H1 (cell line): ENCODE data around the gene LLGL2. TPM values are rescaled to one million over a fixed set of nuclear protein-coding genes. Genes with fewer than 3 reads are reported as not detected.

Experiments
- CTCF ChIA-PET: fragments of 300-600 bp; sonication (Branson Sonifier 250); formaldehyde crosslinking; loops from one replicate; lab custom pipeline; 2021; ENCODE audit not compliant: partially characterized antibody; lab: Charles Lee
- POLR2A ChIA-PET: fragments of 300-600 bp; sonication (Branson Sonifier 250); formaldehyde crosslinking; loops from one replicate; lab custom pipeline; 2021; ENCODE audit warnings: inconsistent platforms; ENCODE audit not compliant: partially characterized antibody; lab: Charles Lee
- DNase-seq, 2 experiments: peaks; one replicate each; pipeline versions ENCODE4 v3.0.0 to v3.0.0-alpha.2; 2010 to 2022; ENCODE audit warnings: low spot score in 2 of 2, low read depth in 1 of 2, mixed read lengths in 1 of 2
- FAIRE-seq: peaks from 2 replicates; lab custom pipeline; 2011; peaks lifted over from hg19 to GRCh38; lab: Jason Lieb, UNC
- H2AFZ ChIP-seq: 2 replicates; pipeline ENCODE4 v1.8.1; 2012; ENCODE audit warnings: low read length, inconsistent platforms
- H2AK5ac ChIP-seq: 2 replicates; pipeline ENCODE4 v1.6.1; 2013; ENCODE audit warnings: low read depth, low read length
- H2BK120ac ChIP-seq: replicated peaks from 2 replicates; pipeline ENCODE3; 2013; ENCODE audit warnings: low read depth, low read length, inconsistent platforms
- H2BK12ac ChIP-seq: 2 replicates; pipeline ENCODE4 v1.6.1; 2013; ENCODE audit warnings: low read depth, low read length
- H2BK15ac ChIP-seq: 2 replicates; pipeline ENCODE4 v1.6.1; 2013; ENCODE audit warnings: low read length
- H2BK20ac ChIP-seq: 2 replicates; pipeline ENCODE4 v1.6.1; 2013; ENCODE audit warnings: low read length
- H2BK5ac ChIP-seq: 2 replicates; pipeline ENCODE4 v1.6.1; 2013; ENCODE audit warnings: low read depth, low read length
- H3K14ac ChIP-seq: 2 replicates; pipeline ENCODE4 v1.6.1; 2013; ENCODE audit warnings: inconsistent platforms; ENCODE audit not compliant: insufficient read length
- H3K18ac ChIP-seq: 2 replicates; pipeline ENCODE4 v1.6.1; 2013; ENCODE audit warnings: low read length; ENCODE audit errors: extremely low read depth
- H3K23ac ChIP-seq: 2 replicates; pipeline ENCODE4 v1.6.1; 2013; ENCODE audit warnings: inconsistent platforms; ENCODE audit not compliant: insufficient read length
- H3K23me2 ChIP-seq: 2 replicates; pipeline ENCODE4 v1.6.1; 2013; ENCODE audit warnings: low read depth, low read length
- H3K27ac ChIP-seq: 2 replicates; pipeline ENCODE4 v1.6.1; 2011; ENCODE audit warnings: low read depth, low read length, inconsistent platforms
- H3K27me3 ChIP-seq, 4 experiments: replicated peaks in 1 of 4; 1 replicate in 1 of 4; 2 replicates in 3 of 4; pipeline versions ENCODE4 v1.6.1 to v1.8.1; 2011 to 2013; ENCODE audit warnings: low read length in 3 of 4, mild to moderate bottlenecking in 3 of 4, inconsistent platforms in 2 of 4, mixed read lengths in 2 of 4, moderate library complexity in 1 of 4; ENCODE audit not compliant: control insufficient read depth in 3 of 4, insufficient read depth in 3 of 4; ENCODE audit errors: extremely low read depth in 1 of 4
- H3K36me3 ChIP-seq, 4 experiments: 2 replicates each; pipeline versions ENCODE4 v1.6.1 to v1.8.1; 2011 to 2013; ENCODE audit warnings: mild to moderate bottlenecking in 4 of 4, low read length in 3 of 4, moderate library complexity in 2 of 4, control low read depth in 1 of 4, inconsistent platforms in 1 of 4; ENCODE audit not compliant: insufficient read depth in 4 of 4, control insufficient read depth in 2 of 4
- H3K4ac ChIP-seq: replicated peaks from 2 replicates; pipeline ENCODE3; 2013; ENCODE audit warnings: low read length, low read depth, mixed read lengths, inconsistent platforms; ENCODE audit not compliant: insufficient read length
- H3K4me1 ChIP-seq, 4 experiments: replicated peaks in 1 of 4; 1 replicate in 1 of 4; 2 replicates in 3 of 4; pipeline versions ENCODE4 v1.6.1 to v1.8.1; 2011 to 2013; ENCODE audit warnings: low read length in 3 of 4, inconsistent platforms in 2 of 4, mixed read lengths in 1 of 4; ENCODE audit not compliant: insufficient read depth in 4 of 4, control insufficient read depth in 3 of 4
- H3K4me2 ChIP-seq, 2 experiments: 2 replicates each; pipeline versions ENCODE4 v1.6.1 to v1.8.1; 2011 to 2013; ENCODE audit warnings: low read depth in 2 of 2, low read length in 2 of 2, control low read depth in 1 of 2, inconsistent platforms in 1 of 2, mild to moderate bottlenecking in 1 of 2; ENCODE audit not compliant: insufficient read depth in 1 of 2
- H3K4me3 ChIP-seq, 4 experiments: fragments of 200-600, 300-600 bp in 1 of 4; sonication (generic), shearing (Covaris generic), sonication (Bioruptor Twin) in 1 of 4; 2 replicates each; pipeline versions ENCODE4 v1.5.1 to v1.8.1; 2011 to 2016; ENCODE audit warnings: low read length in 4 of 4, low read depth in 3 of 4, control low read depth in 2 of 4, inconsistent platforms in 2 of 4, mild to moderate bottlenecking in 2 of 4, mixed read lengths in 1 of 4, moderate library complexity in 1 of 4; ENCODE audit not compliant: insufficient read depth in 2 of 4; ENCODE audit errors: extremely low read depth in 1 of 4
- H3K56ac ChIP-seq: replicated peaks from 2 replicates; pipeline ENCODE3; 2013; ENCODE audit warnings: low read depth, mild to moderate bottlenecking, mixed read lengths, low read length, inconsistent platforms; ENCODE audit not compliant: insufficient read length
- H3K79me1 ChIP-seq: 2 replicates; pipeline ENCODE4 v1.6.1; 2013; ENCODE audit warnings: low read depth, low read length, control low read depth
- H3K79me2 ChIP-seq, 2 experiments: 2 replicates each; pipeline versions ENCODE4 v1.6.1 to v1.8.1; 2012 to 2013; ENCODE audit warnings: low read length in 2 of 2, mild to moderate bottlenecking in 2 of 2, inconsistent platforms in 1 of 2; ENCODE audit not compliant: insufficient read depth in 2 of 2, control insufficient read depth in 1 of 2
- H3K9ac ChIP-seq, 4 experiments: replicated peaks in 1 of 4; 1 replicate in 1 of 4; 2 replicates in 3 of 4; pipeline versions ENCODE4 v1.6.1 to v1.8.1; 2011 to 2013; ENCODE audit warnings: low read depth in 3 of 4, low read length in 3 of 4, control low read depth in 2 of 4, mild to moderate bottlenecking in 2 of 4, moderate library complexity in 2 of 4, inconsistent platforms in 1 of 4; ENCODE audit errors: extremely low read depth in 1 of 4
- H3K9me3 ChIP-seq, 2 experiments: 2 replicates each; pipeline versions ENCODE4 v1.6.1 to v1.8.1; 2012 to 2013; ENCODE audit warnings: mild to moderate bottlenecking in 2 of 2, moderate library complexity in 2 of 2, control low read depth in 1 of 2, inconsistent platforms in 1 of 2, low read depth in 1 of 2, low read length in 1 of 2, mixed read lengths in 1 of 2; ENCODE audit not compliant: insufficient read depth in 2 of 2
- H4K20me1 ChIP-seq, 2 experiments: replicated peaks in 1 of 2; 2 replicates each; pipeline versions ENCODE3 to v1.8.1; 2011 to 2013; ENCODE audit warnings: inconsistent platforms in 2 of 2, low read length in 2 of 2, mild to moderate bottlenecking in 1 of 2; ENCODE audit not compliant: insufficient read depth in 2 of 2, control insufficient read depth in 1 of 2
- H4K5ac ChIP-seq: 2 replicates; pipeline ENCODE4 v1.6.1; 2013; ENCODE audit warnings: low read length, low read depth, mixed read lengths, inconsistent platforms; ENCODE audit not compliant: insufficient read length
- H4K8ac ChIP-seq: 2 replicates; pipeline ENCODE4 v1.8.0; 2013; ENCODE audit warnings: mild to moderate bottlenecking, moderate library complexity, low read length, inconsistent platforms; ENCODE audit not compliant: insufficient read depth; ENCODE audit errors: extremely low read depth
- H4K91ac ChIP-seq: replicated peaks from 2 replicates; pipeline ENCODE3; 2013; ENCODE audit warnings: low read length, mixed read lengths, inconsistent platforms; ENCODE audit not compliant: insufficient read length
- ATF3 ChIP-seq: IDR thresholded peaks from 2 replicates; pipeline ENCODE4 v1.6.1; 2011; ENCODE audit warnings: low read depth, mild to moderate bottlenecking, low read length; ENCODE audit not compliant: insufficient read depth
- BACH1 ChIP-seq: IDR thresholded peaks from 2 replicates; pipeline ENCODE4 v1.6.1; 2012; ENCODE audit warnings: low read length, improper control_type of control experiment
- EP300 ChIP-seq, 2 experiments: IDR thresholded peaks; 1 replicate in 1 of 2; 2 replicates in 1 of 2; pipeline ENCODE4 v1.6.1; 2011 to 2012; ENCODE audit warnings: low read depth in 2 of 2, low read length in 2 of 2, mild to moderate bottlenecking in 2 of 2, borderline replicate concordance in 1 of 2, inconsistent platforms in 1 of 2, moderate library complexity in 1 of 2
- HDAC2 ChIP-seq, 2 experiments: fragments of 300-600 bp in 1 of 2; sonication (generic) in 1 of 2; IDR thresholded peaks; 2 replicates each; pipeline ENCODE4 v1.6.1; 2011 to 2012; ENCODE audit warnings: low read depth in 2 of 2, low read length in 2 of 2, mild to moderate bottlenecking in 2 of 2, moderate library complexity in 2 of 2, borderline replicate concordance in 1 of 2, inconsistent platforms in 1 of 2
- HDAC6 ChIP-seq: IDR thresholded peaks from one replicate; pipeline ENCODE4 v1.7.1; 2012; ENCODE audit warnings: low read depth, mild to moderate bottlenecking, inconsistent platforms, low read length, moderate library complexity
- KDM5A ChIP-seq: fragments of 200-600 bp; IDR thresholded peaks from 2 replicates; pipeline ENCODE4 v1.7.1; 2012; ENCODE audit warnings: mild to moderate bottlenecking, low read length, inconsistent platforms, mixed read lengths
- RFX5 ChIP-seq: IDR thresholded peaks from 2 replicates; pipeline ENCODE4 v1.6.1; 2011; ENCODE audit warnings: low read depth, low read length, improper control_type of control experiment, borderline replicate concordance
- RNF2 ChIP-seq: fragments of 200-900, 300-1000 bp; sonication (generic); IDR thresholded peaks from 2 replicates; pipeline ENCODE4 v1.7.1; 2016; ENCODE audit warnings: borderline replicate concordance, low read depth, mild to moderate bottlenecking, antibody characterized with exemption, low read length; ENCODE audit not compliant: poor library complexity, severe bottlenecking; ENCODE audit errors: missing control alignments
- SP1 ChIP-seq: IDR thresholded peaks from 2 replicates; pipeline ENCODE4 v1.6.1; 2011; ENCODE audit warnings: low read depth, low read length
- SP4 ChIP-seq: IDR thresholded peaks from 2 replicates; pipeline ENCODE4 v1.6.1; 2012; ENCODE audit warnings: low read length, inconsistent platforms
- SRF ChIP-seq: IDR thresholded peaks from 2 replicates; pipeline ENCODE4 v1.6.1; 2011; ENCODE audit warnings: mild to moderate bottlenecking, low read depth, low read length, moderate library complexity
- TAF7 ChIP-seq: optimal IDR thresholded peaks from 2 replicates; pipeline ENCODE3; 2011; ENCODE audit warnings: low read depth, mild to moderate bottlenecking, inconsistent platforms, low read length, moderate library complexity, borderline replicate concordance
- TEAD4 ChIP-seq: IDR thresholded peaks from 2 replicates; pipeline ENCODE4 v1.6.1; 2012; ENCODE audit warnings: low read depth, low read length, inconsistent platforms, mixed read lengths
- WGBS, 2 experiments: shearing (Covaris generic) in 1 of 2; methylation state at CpG; one replicate each; pipeline versions ENCODE4 v1.1.6 to v1.1.7; 2013 to 2015; ENCODE audit warnings: low lambda C conversion rate in 2 of 2, mixed read lengths in 2 of 2, inconsistent platforms in 1 of 2, low coverage in 1 of 2, missing lambda C conversion rate in 1 of 2; ENCODE audit not compliant: insufficient replicate concordance in 2 of 2, insufficient coverage in 1 of 2, insufficient read length in 1 of 2; ENCODE audit errors: extremely low coverage in 1 of 2, missing lambda C conversion rate in 1 of 2; 5-methylcytosine and 5-hydroxymethylcytosine counted together
- polyA plus RNA-seq, 7 experiments: library from polyadenylated mRNA; depleted of rRNA in 3 of 7; stranded (reverse) in 5 of 7; unstranded in 2 of 7; fragments of >200 nt in 5 of 7; fragments of 200-250 nt in 2 of 7; gene quantifications; 1 replicate in 5 of 7; 2 replicates in 1 of 7; 4 replicates in 1 of 7; pipeline versions ENCODE4 v1.2.1 to v1.2.3, GENCODE V29; 2011 to 2013; ENCODE audit warnings: missing spikeins in 2 of 7, mixed read lengths in 2 of 7
- total RNA-seq: library from RNA; stranded (reverse); fragmentation: NEBNext Ultra II Directional; extraction: Animal tissue kit (Norgen Biotek cat#: 25700); gene quantifications from 2 replicates; pipeline ENCODE4 v1.2.1, GENCODE V29; 2021

Gene LLGL2
- total and polyA plus RNA-seq, 2 of the 8 experiments (the other 6 are each of a cell fraction or from before 2014, with no cell fraction given) = 64.5 to 77.1 TPM

- H4K91ac ChIP-seq = no peak overlapping the region
- no peak overlapping the region for H3K18ac ChIP-seq
- no peak overlapping the region for H3K4me2 ChIP-seq
- no peak overlapping the region for H4K8ac ChIP-seq
- DNase-seq (no peak), FAIRE-seq (no peak)
- H3K23me2 ChIP-seq = no peaks in the 10 kb centered on the region
- H2BK5ac ChIP-seq = no peak overlapping the region; the same call in 1 of the 2 replicates
- peaks cover 1 to 4% of the 10 kb centered on the region in 2 experiments for H4K20me1 ChIP-seq
- CTCF ChIA-PET = interaction anchor here (0.9 to 1.8 kb wide), 4 partner anchors 9 to 61 kb away, joined by 3 to 6 read pairs (median 4); no protein-coding TSS in a partner anchor
- H2AK5ac ChIP-seq = no peak overlapping the region
- no peak overlapping the region for H2AFZ ChIP-seq
- H2BK20ac ChIP-seq = no peak overlapping the region
- no peaks in the 10 kb centered on the region for H3K79me1 ChIP-seq
- no peak overlapping the region for H3K14ac ChIP-seq
- H3K27ac ChIP-seq = no peak overlapping the region
- H3K79me2 ChIP-seq = no peaks in the 10 kb centered on the region
- H2BK12ac ChIP-seq = no peak overlapping the region
- H3K4ac ChIP-seq = no peak overlapping the region
- no peak overlapping the region for H3K9ac ChIP-seq
- 89% methylated on average over 6 of the region's 7 CpGs; no CpG with 5 or more reads in 1 of the 2 experiments for WGBS, 2 experiments
- no peak overlapping the region for H3K23ac ChIP-seq
- H3K56ac ChIP-seq = no peak overlapping the region
- no peaks in the 10 kb centered on the region for H3K27me3 ChIP-seq
- H2BK120ac ChIP-seq = no peak overlapping the region
- no peaks in the 10 kb centered on the region for H3K9me3 ChIP-seq
- POLR2A ChIA-PET = interaction anchor here (1.2 kb wide), 1 partner anchor 215 kb away, joined by 3 read pairs; no protein-coding TSS in a partner anchor
- no peak overlapping the region for H3K4me3 ChIP-seq
- no peaks in the 10 kb centered on the region for H3K4me1 ChIP-seq
- H2BK15ac ChIP-seq = no peak overlapping the region
- H4K5ac ChIP-seq = no peak overlapping the region
- H3K36me3 ChIP-seq = peaks cover 3 to 15% (median 10%) of the 10 kb centered on the region in 4 experiments
- TF ChIP-seq EP300 (IDR thresholded peaks at IDR 0.05; ENCODE audit: borderline replicate concordance in 1 of 2, low read depth in 2 of 2, low read length in 2 of 2) (no peak), SP1 (no peak), HDAC6 (no peak), KDM5A (no peak), HDAC2 (IDR thresholded peaks at IDR 0.05; ENCODE audit: borderline replicate concordance in 1 of 2, low read depth in 2 of 2, low read length in 2 of 2) (no peak), RFX5 (no peak), TAF7 (no peak), SRF (no peak), ATF3 (no peak), SP4 (no peak), TEAD4 (no peak), BACH1 (no peak), RNF2 (no peak)
Measured at GRCh38 chr17:75565066-75565465, 39.6 kb downstream of the LLGL2 start.
